Upper lobe of right lung (tissue), 1 donor: Measurements from ENCODE around the gene TFCP2L1. TPM values are rescaled to one million over a fixed set of nuclear protein-coding genes. Genes with fewer than 3 reads are reported as not detected.

Experiments
- ATAC-seq: fragments of 200-7000 bp; cut with Tn5 transposase; one replicate; pipeline ENCODE4 v1.9.1; 2020; ENCODE audit warnings: mild to moderate bottlenecking, moderate library complexity
- DNase-seq: peaks from one replicate; pipeline ENCODE4 v3.0.0-alpha.2; 2020
- H3K27ac ChIP-seq: fragments of 200-600 bp; one replicate; pipeline ENCODE4 v1.8.0; 2022
- H3K27me3 ChIP-seq: fragments of 200-600 bp; one replicate; pipeline ENCODE4 v1.8.0; 2022; ENCODE audit warnings: mild to moderate bottlenecking
- H3K36me3 ChIP-seq: fragments of 200-600 bp; one replicate; pipeline ENCODE4 v1.8.0; 2022
- H3K4me1 ChIP-seq: fragments of 200-600 bp; one replicate; pipeline ENCODE4 v1.8.0; 2022
- H3K4me3 ChIP-seq: fragments of 200-600 bp; one replicate; pipeline ENCODE4 v1.8.0; 2022; ENCODE audit warnings: mild to moderate bottlenecking
- H3K9me3 ChIP-seq: fragments of 200-600 bp; one replicate; pipeline ENCODE4 v1.8.0; 2022
- CTCF ChIP-seq: fragments of 200-600 bp; IDR thresholded peaks from one replicate; pipeline ENCODE4 v1.8.0; 2022; ENCODE audit warnings: antibody characterized with exemption
- intact Hi-C: fragments of 100-400 bp; cut with DNase I; formaldehyde crosslinking; loops from one replicate; pipeline ENCODE4 v1.11.0; 2022
- total RNA-seq: library from RNA; stranded (reverse); fragmentation: NEBNext Ultra II Directional; extraction: Animal tissue kit (Norgen Biotek cat#: 25700); gene quantifications from one replicate; pipeline ENCODE4 v1.2.1, GENCODE V29; 2021
- donor health status: DM: no; HTN: yes; CAD: no; lungs with severe emphysema.

The TFCP2L1 gene
- total RNA-seq, 1 donor from 2014 or later = 22.0 TPM

- ATAC-seq = peak; percentile 9
- no peak for TF ChIP-seq CTCF
- Histone ChIP-seq H3K4me3 (no peak overlapping the region), H3K27me3 (no peaks in the 10 kb centered on the region), H3K4me1 (no peaks in the 10 kb centered on the region), H3K36me3 (no peaks in the 10 kb centered on the region), H3K27ac (no peak overlapping the region), H3K9me3 (no peaks in the 10 kb centered on the region)
- intact Hi-C loops = no loop called here
- no peak for DNase-seq
Observed at GRCh38 chr2:121189661-121190381, 95.2 kb downstream of the TFCP2L1 start.

- Histone ChIP-seq H3K36me3 (no peaks in the 10 kb centered on the region), H3K27ac (no peak overlapping the region)
- ATAC-seq = peak; percentile 58
Observed at GRCh38 chr2:121189011-121189410, 96.0 kb downstream of the TFCP2L1 start.

GRCh38 chr2:121187982-121188411 lies 97.0 kb downstream of the TFCP2L1 start:
- Histone ChIP-seq H3K27ac (no peak overlapping the region), H3K4me3 (no peak overlapping the region), H3K36me3 (no peaks in the 10 kb centered on the region), H3K27me3 (no peaks in the 10 kb centered on the region), H3K9me3 (no peaks in the 10 kb centered on the region), H3K4me1 (no peaks in the 10 kb centered on the region)
- DNase-seq (no peak), ATAC-seq (no peak)
- intact Hi-C loops = no loop called here
- TF ChIP-seq CTCF = no peak

More at GRCh38 chr2:121189011-121189410, 96.0 kb downstream of the TFCP2L1 start:
- intact Hi-C loops = no loop called here
- no peaks in the 10 kb centered on the region for H3K9me3 ChIP-seq
- H3K27me3 ChIP-seq = no peaks in the 10 kb centered on the region
- DNase-seq = no peak
- no peak overlapping the region for H3K4me3 ChIP-seq
- no peak for TF ChIP-seq CTCF
- no peaks in the 10 kb centered on the region for H3K4me1 ChIP-seq

- intact Hi-C loops = no loop called here
Observed at GRCh38 chr2:121187351-121187981, 97.5 kb downstream of the TFCP2L1 start.

GRCh38 chr2:121186261-121186660 lies 98.7 kb downstream of the TFCP2L1 start:
- ATAC-seq = peak; percentile 4
- Histone ChIP-seq H3K27me3 (no peaks in the 10 kb centered on the region), H3K27ac (no peak overlapping the region), H3K36me3 (no peaks in the 10 kb centered on the region), H3K9me3 (no peaks in the 10 kb centered on the region), H3K4me3 (no peak overlapping the region), H3K4me1 (no peaks in the 10 kb centered on the region)
- no peak for TF ChIP-seq CTCF
- intact Hi-C loops = no loop called here
- no peak for DNase-seq

More at GRCh38 chr2:121187351-121187981, 97.5 kb downstream of the TFCP2L1 start:
- Histone ChIP-seq H3K27ac (no peak overlapping the region), H3K4me1 (no peaks in the 10 kb centered on the region), H3K36me3 (no peaks in the 10 kb centered on the region), H3K27me3 (no peaks in the 10 kb centered on the region), H3K4me3 (no peak overlapping the region), H3K9me3 (no peaks in the 10 kb centered on the region)
- TF ChIP-seq CTCF = no peak
- no peak for ATAC-seq
- no peak for DNase-seq
